T-helper 1 cell treated with Interleukin-12 subunit alpha and Interleukin-12 subunit beta and Interleukin-4 antibody, amounts not matched to agents 30 μg/mL and 1 μg/mL, for 36 hours (primary cell): Measurements from ENCODE around the gene NME5.
"Not testable (repeated sequence)": the region's sequence is repeated elsewhere in the genome, so short reads cannot be mapped to it uniquely, and the experiment has no call there.

Experiments used
- H3K27ac Mint-ChIP-seq: one replicate; pipeline ENCODE4 v1.8.0; 2021; ENCODE audit warnings: mild to moderate bottlenecking, mixed read lengths
- H3K27me3 Mint-ChIP-seq: one replicate; pipeline ENCODE4 v1.8.0; 2021; ENCODE audit warnings: low read depth, mixed read lengths
- H3K36me3 Mint-ChIP-seq: one replicate; pipeline ENCODE4 v1.8.0; 2021; ENCODE audit warnings: low read depth, mixed read lengths
- H3K4me1 Mint-ChIP-seq: one replicate; pipeline ENCODE4 v1.8.0; 2021; ENCODE audit warnings: low read depth, mixed read lengths
- H3K4me3 Mint-ChIP-seq: one replicate; pipeline ENCODE4 v1.8.0; 2021; ENCODE audit warnings: mild to moderate bottlenecking, moderate library complexity, mixed read lengths
- H3K9me3 Mint-ChIP-seq: one replicate; pipeline ENCODE4 v1.8.0; 2021; ENCODE audit warnings: mixed read lengths

NME5 gene

GRCh38 chr5:138078006-138078643, 61.1 kb downstream of the NME5 start:
- no peak overlapping the region for H3K4me3 Mint-ChIP-seq
- H3K27me3 Mint-ChIP-seq: peaks cover 3% of the 10 kb centered on the region
- peaks cover 14% of the 10 kb centered on the region for H3K4me1 Mint-ChIP-seq
- H3K36me3 Mint-ChIP-seq: no peaks in the 10 kb centered on the region
- no peaks in the 10 kb centered on the region for H3K9me3 Mint-ChIP-seq
- no peak overlapping the region for H3K27ac Mint-ChIP-seq

- Mint-ChIP-seq H3K27ac (no peak overlapping the region), H3K36me3 (no peaks in the 10 kb centered on the region), H3K9me3 (no peaks in the 10 kb centered on the region), H3K4me1 (peaks cover 14% of the 10 kb centered on the region), H3K27me3 (peaks cover 3% of the 10 kb centered on the region), H3K4me3 (no peak overlapping the region)
Observed at GRCh38 chr5:138077064-138077696, 62.0 kb downstream of the NME5 start.

GRCh38 chr5:138070026-138070425, 69.2 kb downstream of the NME5 start:
- not testable (repeated sequence) for H3K4me3 Mint-ChIP-seq, H3K27me3 Mint-ChIP-seq, H3K9me3 Mint-ChIP-seq, H3K4me1 Mint-ChIP-seq, H3K36me3 Mint-ChIP-seq
- peak overlapping the region; percentile 49 for H3K27ac Mint-ChIP-seq

- no peaks in the 10 kb centered on the region for H3K9me3 Mint-ChIP-seq
- H3K4me1 Mint-ChIP-seq: peaks cover 8% of the 10 kb centered on the region
- H3K27ac Mint-ChIP-seq: no peak overlapping the region
- H3K4me3 Mint-ChIP-seq: no peak overlapping the region
- H3K27me3 Mint-ChIP-seq: no peaks in the 10 kb centered on the region
- no peaks in the 10 kb centered on the region for H3K36me3 Mint-ChIP-seq
Observed at GRCh38 chr5:138068742-138069600, 70.3 kb downstream of the NME5 start.

GRCh38 chr5:138067945-138068344, 71.3 kb downstream of the NME5 start:
- Mint-ChIP-seq H3K4me3 (no peak overlapping the region), H3K9me3 (no peaks in the 10 kb centered on the region), H3K27me3 (no peaks in the 10 kb centered on the region), H3K36me3 (no peaks in the 10 kb centered on the region), H3K4me1 (peaks cover 8% of the 10 kb centered on the region), H3K27ac (no peak overlapping the region)
